Ovary (tissue), 9 donors: ENCODE results near the gene AUTS2. TPM values are rescaled to one million over a fixed set of nuclear protein-coding genes. Genes with fewer than 3 reads are reported as not detected.

Source experiments
- DNase-seq, 5 donors: peaks; one replicate each; pipeline ENCODE4 v3.0.0-alpha.2; 2019 to 2020
- H3K27ac ChIP-seq, 2 donors: fragments of 200-600 bp; one replicate each; pipeline versions ENCODE4 v1.5.1 to v1.8.0; 2019 to 2022
- H3K27me3 ChIP-seq: fragments of 200-600 bp; one replicate; pipeline ENCODE4 v1.8.0; 2022
- H3K36me3 ChIP-seq: fragments of 200-600 bp; sonication (generic); one replicate; pipeline ENCODE4 v1.5.1; 2019
- H3K4me1 ChIP-seq: one replicate; pipeline ENCODE4 v1.8.1; 2013; ENCODE audit warnings: mild to moderate bottlenecking, moderate library complexity; ENCODE audit not compliant: insufficient read depth
- H3K4me3 ChIP-seq: fragments of 200-600 bp; sonication (generic); one replicate; pipeline ENCODE4 v1.5.1; 2017
- H3K9me3 ChIP-seq, 2 donors: fragments of 200-600 bp in 1 of 2; sonication (generic) in 1 of 2; one replicate each; pipeline versions ENCODE4 v1.5.1 to v1.8.1; 2013 to 2019; ENCODE audit warnings: mild to moderate bottlenecking in 1 of 2, moderate library complexity in 1 of 2
- EP300 ChIP-seq: sonication (generic); formaldehyde crosslinking; IDR thresholded peaks from one replicate; pipeline ENCODE4 v1.6.1; 2017; ENCODE audit warnings: antibody characterized with exemption
- POLR2A ChIP-seq: fragments of 450-650 bp; IDR thresholded peaks from one replicate; pipeline ENCODE4 v1.6.1; 2017; ENCODE audit warnings: antibody characterized with exemption, mild to moderate bottlenecking, moderate library complexity
- WGBS, 3 donors: extraction: QIAGEN DNeasy Blood & Tissue Kit in 1 of 3; methylation state at CpG; one replicate each; pipeline versions ENCODE4 v1.1.5 to v1.1.7; 2013 to 2017; 5-methylcytosine and 5-hydroxymethylcytosine counted together
- intact Hi-C, 4 donors: fragments of 100-400 bp; cut with DNase I; formaldehyde crosslinking; loops; one replicate each; pipeline versions ENCODE4 v1.11.0 to v1.15.1; 2022 to 2023
- polyA plus RNA-seq, 2 donors: library from polyadenylated mRNA; stranded (reverse); fragments of 200-250 nt in 1 of 2; fragments of 350-450 nt in 1 of 2; fragmentation: Illumina TruSeq in 1 of 2; extraction: RNeasy Lipid Tissue Mini Kit (QIAGEN cat#74804) in 1 of 2; gene quantifications; one replicate each; pipeline ENCODE4 v1.2.3, GENCODE V29; 2013 to 2014
- total RNA-seq, 7 donors: library from RNA; depleted of rRNA in 2 of 7; stranded (reverse); fragments of >200 nt in 2 of 7; fragmentation: NEBNext Ultra II Directional in 3 of 7; extraction: Animal tissue kit (Norgen Biotek cat#: 25700) in 3 of 7; gene quantifications; one replicate each; pipeline versions ENCODE4 v1.1.0 to v1.2.4, GENCODE V29; 2016 to 2023
- TF ChIP-seq, protein P1 (sequence below), 3 donors: fragments of 450-650 bp in 2 of 3; fragments of 200-600 bp in 1 of 3; IDR thresholded peaks; one replicate each; pipeline versions ENCODE4 v1.5.1 to v1.8.0; 2016 to 2022; ENCODE audit warnings: antibody characterized with exemption in 3 of 3, mild to moderate bottlenecking in 1 of 3
- donor health status: DM: no; HTN: no; CAD: no; lungs with moderate emphysema.
- donor health status: DM: no; HTN: no; CAD: no.
- donor health status: Bipolar disorder and iron deficiency.
- donor health status: DM: yes; HTN: yes; CAD: no.
- donor health status: DM: no; HTN: no; CAD: no.
- donor health status: DM: yes; HTN: yes; CAD: no.

AUTS2 gene
- total and polyA plus RNA-seq, 9 donors = 18.3 to 60.9 (median 44.9) TPM

DNA sequence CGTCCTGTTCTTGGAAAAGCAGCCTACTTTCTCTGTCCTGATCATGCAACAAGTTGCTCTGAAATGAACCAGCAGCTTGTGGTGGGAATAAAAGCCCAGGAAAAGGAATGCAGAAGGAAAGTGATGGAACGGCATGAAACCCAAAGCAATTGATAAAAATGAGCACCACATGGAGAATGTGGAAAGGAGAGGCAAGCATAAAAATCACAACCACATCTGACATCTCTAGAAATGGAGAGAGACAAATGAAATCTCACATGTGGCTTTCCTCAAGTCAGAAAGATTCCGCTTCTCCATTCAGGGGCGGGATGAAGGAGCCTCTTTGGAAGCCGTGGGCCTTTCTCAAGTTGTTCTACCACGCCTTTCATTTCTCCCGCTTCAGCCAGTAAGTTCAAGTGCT is 902.0 kb downstream of the AUTS2 start:
- intact Hi-C loops = no loop called here
- no peak overlapping the region for H3K4me3 ChIP-seq
- H3K27me3 ChIP-seq = no peaks in the 10 kb centered on the region
- no peaks in the 10 kb centered on the region for H3K36me3 ChIP-seq
- 92 to 96% (median 94%) methylated on average over 7 of the region's 7 CpGs for WGBS, 3 donors
- no peak for DNase-seq
- no peak overlapping the region for H3K27ac ChIP-seq
- H3K4me1 ChIP-seq = no peaks in the 10 kb centered on the region
- TF ChIP-seq EP300 (no peak), POLR2A (no peak)
- TF ChIP-seq, protein P1, sequence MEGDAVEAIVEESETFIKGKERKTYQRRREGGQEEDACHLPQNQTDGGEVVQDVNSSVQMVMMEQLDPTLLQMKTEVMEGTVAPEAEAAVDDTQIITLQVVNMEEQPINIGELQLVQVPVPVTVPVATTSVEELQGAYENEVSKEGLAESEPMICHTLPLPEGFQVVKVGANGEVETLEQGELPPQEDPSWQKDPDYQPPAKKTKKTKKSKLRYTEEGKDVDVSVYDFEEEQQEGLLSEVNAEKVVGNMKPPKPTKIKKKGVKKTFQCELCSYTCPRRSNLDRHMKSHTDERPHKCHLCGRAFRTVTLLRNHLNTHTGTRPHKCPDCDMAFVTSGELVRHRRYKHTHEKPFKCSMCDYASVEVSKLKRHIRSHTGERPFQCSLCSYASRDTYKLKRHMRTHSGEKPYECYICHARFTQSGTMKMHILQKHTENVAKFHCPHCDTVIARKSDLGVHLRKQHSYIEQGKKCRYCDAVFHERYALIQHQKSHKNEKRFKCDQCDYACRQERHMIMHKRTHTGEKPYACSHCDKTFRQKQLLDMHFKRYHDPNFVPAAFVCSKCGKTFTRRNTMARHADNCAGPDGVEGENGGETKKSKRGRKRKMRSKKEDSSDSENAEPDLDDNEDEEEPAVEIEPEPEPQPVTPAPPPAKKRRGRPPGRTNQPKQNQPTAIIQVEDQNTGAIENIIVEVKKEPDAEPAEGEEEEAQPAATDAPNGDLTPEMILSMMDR (IDR thresholded peaks at IDR 0.05) = no peak
- no peaks in the 10 kb centered on the region for H3K9me3 ChIP-seq

GRCh38 chr7:70502117-70502863 is 904.0 kb downstream of the AUTS2 start:
- no peaks in the 10 kb centered on the region for H3K36me3 ChIP-seq
- H3K4me1 ChIP-seq = no peaks in the 10 kb centered on the region
- DNase-seq = no peak
- intact Hi-C loops = no loop called here
- H3K27me3 ChIP-seq = no peaks in the 10 kb centered on the region
- no peak for TF ChIP-seq EP300
- TF ChIP-seq, protein P1 (IDR thresholded peaks at IDR 0.05) = no peak
- TF ChIP-seq POLR2A = no peak
- H3K4me3 ChIP-seq = no peak overlapping the region
- 94 to 96% (median 95%) methylated on average over 8 of the region's 8 CpGs for WGBS, 3 donors
- no peak overlapping the region for H3K27ac ChIP-seq
- H3K9me3 ChIP-seq = no peaks in the 10 kb centered on the region

GRCh38 chr7:70504254-70504653 is 906.0 kb downstream of the AUTS2 start:
- Histone ChIP-seq H3K36me3 (no peaks in the 10 kb centered on the region), H3K4me1 (no peaks in the 10 kb centered on the region), H3K27me3 (no peaks in the 10 kb centered on the region), H3K27ac (no peak overlapping the region), H3K9me3 (no peaks in the 10 kb centered on the region), H3K4me3 (no peak overlapping the region)
- 88 to 96% (median 96%) methylated on average over 6 of the region's 6 CpGs for WGBS, 3 donors
- DNase-seq = no peak
- TF ChIP-seq, protein P1 (IDR thresholded peaks at IDR 0.05) = no peak
- no peak for TF ChIP-seq POLR2A
- TF ChIP-seq EP300 = no peak
- intact Hi-C loops = no loop called here

DNA sequence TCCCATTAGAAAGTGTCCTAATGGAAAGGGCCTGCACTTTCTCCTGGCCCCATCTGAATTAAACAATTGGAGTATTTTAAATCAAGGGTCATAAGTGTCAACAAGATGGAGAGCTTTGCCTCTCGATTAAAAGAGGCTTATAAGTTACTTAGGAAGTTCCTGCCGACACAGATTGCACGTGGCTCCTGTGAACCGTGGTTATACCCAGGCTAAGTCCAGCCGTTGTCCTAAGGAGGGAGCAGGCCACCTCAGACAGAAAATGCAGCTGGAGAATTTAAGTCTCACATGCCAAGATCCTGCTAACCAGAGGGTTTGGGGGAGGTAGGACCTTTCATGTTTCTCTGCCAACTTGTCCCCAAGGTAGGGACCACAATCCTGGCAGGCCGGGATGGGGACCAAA is 907.2 kb downstream of the AUTS2 start:
- DNase-seq = no peak
- Histone ChIP-seq H3K27me3 (no peaks in the 10 kb centered on the region), H3K4me3 (no peak overlapping the region), H3K4me1 (no peaks in the 10 kb centered on the region), H3K9me3 (no peaks in the 10 kb centered on the region), H3K36me3 (no peaks in the 10 kb centered on the region), H3K27ac (no peak overlapping the region)
- WGBS, 3 donors = 78 to 87% (median 84%) methylated on average over 6 of the region's 6 CpGs
- intact Hi-C loops = no loop called here
- TF ChIP-seq EP300 = no peak
- TF ChIP-seq, protein P1 (IDR thresholded peaks at IDR 0.05) = no peak
- no peak for TF ChIP-seq POLR2A
